H9 (cell line): ENCODE results near the gene FANCE. TPM values are rescaled to one million over a fixed set of nuclear protein-coding genes. Genes with fewer than 3 reads are reported as not detected.
A peak's percentile ranks its signal among the peaks of the same experiment; 100 is the strongest.

Experiments
- DNase-seq: peaks from one replicate; pipeline ENCODE4 v3.0.0-alpha.2; 2017
- H2AFZ ChIP-seq: one replicate; pipeline ENCODE4 v1.6.1; 2013; ENCODE audit warnings: mild to moderate bottlenecking, low read length, control low read depth, moderate library complexity
- H2AK5ac ChIP-seq: 2 replicates; pipeline ENCODE4 v1.6.1; 2013; ENCODE audit warnings: low read length, control low read depth, mixed read lengths; ENCODE audit not compliant: insufficient read length
- H2BK120ac ChIP-seq: one replicate; pipeline ENCODE4 v1.6.1; 2013; ENCODE audit warnings: low read depth, mild to moderate bottlenecking, low read length, control low read depth, inconsistent platforms; ENCODE audit not compliant: poor library complexity, severe bottlenecking
- H2BK12ac ChIP-seq: 2 replicates; pipeline ENCODE4 v1.6.1; 2013; ENCODE audit warnings: low read length, control low read depth, mixed read lengths, low read depth; ENCODE audit not compliant: insufficient read length
- H2BK15ac ChIP-seq: 2 replicates; pipeline ENCODE4 v1.6.1; 2013; ENCODE audit warnings: low read depth, low read length, control low read depth
- H2BK20ac ChIP-seq: one replicate; pipeline ENCODE4 v1.6.1; 2013; ENCODE audit warnings: low read depth, mild to moderate bottlenecking, low read length, control low read depth, inconsistent platforms; ENCODE audit not compliant: poor library complexity, severe bottlenecking
- H2BK5ac ChIP-seq: 2 replicates; pipeline ENCODE4 v1.6.1; 2013; ENCODE audit warnings: low read length, control low read depth, mixed read lengths; ENCODE audit not compliant: insufficient read length
- H3K14ac ChIP-seq: 2 replicates; pipeline ENCODE4 v1.6.1; 2013; ENCODE audit warnings: low read length, control low read depth; ENCODE audit not compliant: insufficient read depth
- H3K18ac ChIP-seq: 2 replicates; pipeline ENCODE4 v1.6.1; 2013; ENCODE audit warnings: low read depth, mild to moderate bottlenecking, mixed read lengths, low read length, control low read depth; ENCODE audit not compliant: insufficient read length
- H3K23ac ChIP-seq: 2 replicates; pipeline ENCODE4 v1.6.1; 2013; ENCODE audit warnings: low read length, control low read depth, mixed read lengths, low read depth; ENCODE audit not compliant: insufficient read length
- H3K23me2 ChIP-seq: 2 replicates; pipeline ENCODE4 v1.6.1; 2013; ENCODE audit warnings: low read depth, mild to moderate bottlenecking, mixed read lengths, low read length, control low read depth; ENCODE audit not compliant: insufficient read length, poor library complexity, severe bottlenecking
- H3K27ac ChIP-seq: 2 replicates; pipeline ENCODE4 v1.5.1; 2013; ENCODE audit warnings: low read length, control low read depth, mixed read lengths, low read depth; ENCODE audit not compliant: insufficient read length
- H3K27me3 ChIP-seq: 2 replicates; pipeline ENCODE4 v1.6.1; 2013; ENCODE audit warnings: low read length, control low read depth, inconsistent platforms; ENCODE audit not compliant: insufficient read depth
- H3K4ac ChIP-seq: 2 replicates; pipeline ENCODE4 v1.6.1; 2013; ENCODE audit warnings: low read depth, mild to moderate bottlenecking, control low read depth, inconsistent platforms, low read length, moderate library complexity
- H3K4me1 ChIP-seq: 2 replicates; pipeline ENCODE4 v1.6.1; 2013; ENCODE audit warnings: low read length, control low read depth, inconsistent platforms; ENCODE audit not compliant: insufficient read depth
- H3K4me2 ChIP-seq: 2 replicates; pipeline ENCODE4 v1.6.1; 2013; ENCODE audit warnings: low read length, control low read depth, mixed read lengths; ENCODE audit not compliant: insufficient read length, insufficient read depth
- H3K56ac ChIP-seq: 2 replicates; pipeline ENCODE4 v1.6.1; 2013; ENCODE audit warnings: low read depth, mild to moderate bottlenecking, mixed read lengths, low read length, control low read depth; ENCODE audit not compliant: insufficient read length
- H3K79me1 ChIP-seq: 2 replicates; pipeline ENCODE4 v1.6.1; 2013; ENCODE audit warnings: low read depth, mild to moderate bottlenecking, moderate library complexity, low read length, control low read depth, inconsistent platforms; ENCODE audit not compliant: insufficient read depth, poor library complexity, severe bottlenecking
- H3K79me2 ChIP-seq: 2 replicates; pipeline ENCODE4 v1.6.1; 2013; ENCODE audit warnings: low read length, control low read depth, inconsistent platforms; ENCODE audit not compliant: insufficient read depth
- H3K9ac ChIP-seq: 2 replicates; pipeline ENCODE4 v1.6.1; 2013; ENCODE audit warnings: low read length, control low read depth, mixed read lengths; ENCODE audit not compliant: insufficient read length; ENCODE audit errors: extremely low read depth
- H3K9me3 ChIP-seq: one replicate; pipeline ENCODE4 v1.6.1; 2013; ENCODE audit warnings: low read depth, low read length, inconsistent platforms; ENCODE audit not compliant: control insufficient read depth
- H3T11ph ChIP-seq: one replicate; pipeline ENCODE4 v1.6.1; 2013; ENCODE audit warnings: mild to moderate bottlenecking, low read length, control low read depth, inconsistent platforms
- H4K20me1 ChIP-seq: one replicate; pipeline ENCODE4 v1.6.1; 2013; ENCODE audit not compliant: control insufficient read depth, insufficient read length, insufficient read depth
- H4K5ac ChIP-seq: 2 replicates; pipeline ENCODE4 v1.6.1; 2013; ENCODE audit warnings: low read depth, mild to moderate bottlenecking, mixed read lengths, low read length, control low read depth; ENCODE audit not compliant: insufficient read length
- H4K8ac ChIP-seq: replicated peaks from 2 replicates; pipeline ENCODE4 v1.6.1; 2013; ENCODE audit warnings: low read length, control low read depth, mixed read lengths, low read depth; ENCODE audit not compliant: insufficient read length
- H4K91ac ChIP-seq: 2 replicates; pipeline ENCODE4 v1.6.1; 2013; ENCODE audit warnings: low read depth, mild to moderate bottlenecking, moderate library complexity, mixed read lengths, low read length, control low read depth; ENCODE audit not compliant: insufficient read length
- H3K27ac Mint-ChIP-seq, 3 experiments: 2 replicates in 2 of 3; 3 replicates in 1 of 3; pipeline ENCODE4 v1.8.0; 2020 to 2021; ENCODE audit warnings: mixed read lengths in 3 of 3, mild to moderate bottlenecking in 1 of 3, moderate library complexity in 1 of 3
- H3K27me3 Mint-ChIP-seq: 2 replicates; pipeline ENCODE4 v1.8.0; 2021; ENCODE audit warnings: low read depth, mild to moderate bottlenecking, moderate library complexity, mixed read lengths
- H3K36me3 Mint-ChIP-seq, 3 experiments: 2 replicates in 2 of 3; 3 replicates in 1 of 3; pipeline ENCODE4 v1.8.0; 2020 to 2021; ENCODE audit warnings: low read depth in 3 of 3, mixed read lengths in 3 of 3; ENCODE audit not compliant: insufficient read depth in 1 of 3
- H3K4me1 Mint-ChIP-seq, 2 experiments: 2 replicates each; pipeline ENCODE4 v1.8.0; 2020; ENCODE audit warnings: mixed read lengths in 2 of 2
- H3K4me3 Mint-ChIP-seq, 2 experiments: 2 replicates in 1 of 2; 3 replicates in 1 of 2; pipeline ENCODE4 v1.8.0; 2020 to 2021; ENCODE audit warnings: mild to moderate bottlenecking in 2 of 2, mixed read lengths in 2 of 2, moderate library complexity in 1 of 2
- H3K9me3 Mint-ChIP-seq, 2 experiments: 2 replicates in 1 of 2; 3 replicates in 1 of 2; pipeline ENCODE4 v1.8.0; 2020; ENCODE audit warnings: mild to moderate bottlenecking in 2 of 2, mixed read lengths in 2 of 2, moderate library complexity in 1 of 2
- CTCF ChIP-seq: fragments of 200-600 bp; sonication (generic); conservative IDR thresholded peaks from 3 replicates; pipeline ENCODE4 v1.8.0; 2021; ENCODE audit warnings: antibody characterized with exemption, mild to moderate bottlenecking
- WGBS: extraction: QIAGEN DNeasy Blood & Tissue Kit; methylation state at CpG from one replicate; pipeline ENCODE4 v1.1.7; 2013; ENCODE audit warnings: missing lambda C conversion rate, low lambda C conversion rate, mixed read lengths; ENCODE audit not compliant: insufficient read length; ENCODE audit errors: extremely low coverage; 5-methylcytosine and 5-hydroxymethylcytosine counted together
- total RNA-seq: library from RNA; stranded (reverse); gene quantifications from 2 replicates; pipeline ENCODE4 v1.2.1, GENCODE V29; 2021

The FANCE gene
- total RNA-seq, 1 experiment from 2014 or later: 8.4 TPM

DNA sequence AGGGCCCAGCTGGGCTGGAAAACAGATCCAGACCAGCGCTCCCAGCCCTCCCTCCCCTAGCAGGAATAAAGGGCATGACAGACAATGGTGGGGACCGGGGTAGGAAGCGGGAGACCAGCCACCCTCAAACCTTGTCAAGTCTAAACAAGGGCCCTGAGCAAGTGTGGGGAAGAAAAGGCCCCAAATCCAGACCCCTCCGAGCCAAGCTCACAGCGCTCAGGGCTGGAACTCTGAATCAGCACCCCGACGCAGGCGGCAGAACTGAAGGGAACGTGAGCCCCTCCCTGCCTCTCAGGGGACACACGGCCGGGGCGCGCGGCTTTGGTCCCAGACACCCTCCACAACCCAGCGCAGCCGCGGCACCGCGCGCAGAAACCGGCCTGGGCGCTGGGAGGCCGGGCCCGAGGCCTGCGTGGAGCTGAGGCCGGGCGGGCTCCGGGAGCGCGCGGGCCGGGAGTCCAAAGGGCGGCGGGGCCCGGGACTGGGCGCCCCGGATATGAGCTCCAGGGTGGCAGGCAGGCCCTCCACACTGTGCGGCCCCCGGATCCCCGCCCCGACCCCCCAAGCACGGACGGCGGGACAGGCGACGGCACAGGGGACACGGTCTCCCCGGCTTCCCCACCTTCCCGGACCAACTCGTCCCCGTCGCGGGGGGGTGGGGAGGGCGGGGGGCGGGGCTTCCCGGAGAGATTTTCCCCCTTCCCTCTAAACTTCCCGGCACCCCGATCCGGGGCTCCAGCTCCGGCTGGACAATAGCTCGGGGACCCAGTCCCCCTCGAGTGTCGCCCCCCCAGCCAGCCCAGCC is 44.1 kb downstream of the FANCE start:
- Histone ChIP-seq H3K4ac (no peak overlapping the region), H2BK120ac (no peak overlapping the region), H2AK5ac (no peak overlapping the region), H3K4me2 (peak overlapping the region; percentile 49), H3K56ac (no peak overlapping the region), H3K79me2 (peaks cover 2% of the 10 kb centered on the region; the same call in 1 of the 2 replicates), H3K27me3 (no peaks in the 10 kb centered on the region; the same call in 1 of the 2 replicates), H2BK20ac (no peak overlapping the region), H2BK5ac (no peak overlapping the region), H3K4me1 (peaks cover 13% of the 10 kb centered on the region; the same call in 1 of the 2 replicates), H2BK15ac (no peak overlapping the region), H3K18ac (no peak overlapping the region), H3K23me2 (peaks cover 15% of the 10 kb centered on the region), H3K9ac (no peak overlapping the region), H3K9me3 (no peaks in the 10 kb centered on the region), H3T11ph (no peak overlapping the region), H4K91ac (no peak overlapping the region), H4K5ac (no peak overlapping the region), H3K27ac (no peak overlapping the region), H3K23ac (no peak overlapping the region), H4K8ac (no peak overlapping the region), H2BK12ac (no peak overlapping the region), H2AFZ (no peak overlapping the region), H4K20me1 (peaks cover 3% of the 10 kb centered on the region), H3K14ac (no peak overlapping the region; the same call in 1 of the 2 replicates), H3K79me1 (no peaks in the 10 kb centered on the region)
- no peak overlapping the region for H3K27ac Mint-ChIP-seq
- no peak for DNase-seq
- H3K4me1 Mint-ChIP-seq: peaks cover 59 to 63% of the 10 kb centered on the region in 2 experiments
- H3K27me3 Mint-ChIP-seq: peaks cover 33% of the 10 kb centered on the region
- TF ChIP-seq CTCF: no peak
- H3K9me3 Mint-ChIP-seq: no peaks in the 10 kb centered on the region
- WGBS: no CpG with 5 or more reads among the region's 63 CpGs
- H3K36me3 Mint-ChIP-seq: peaks cover 0 to 4% (median 0%) of the 10 kb centered on the region in 3 experiments; a peak in 2 of 7 replicates
- peak overlapping the region; percentile 77 to 87 for H3K4me3 Mint-ChIP-seq
